Activated CD4-positive, alpha-beta T cell treated with anti-CD3 and anti-CD28 coated beads, Interleukin-2, amount 50 U/mL, for 24 hours (primary cell): Measurements from ENCODE around the gene TUBB3.
"Not testable (repeated sequence)": the region's sequence is repeated elsewhere in the genome, so short reads cannot be mapped to it uniquely, and the experiment has no call there.

Experiments
- DNase-seq, 2 donors: peaks; one replicate each; pipeline ENCODE4 v3.0.0-alpha.2; 2020; ENCODE audit warnings: low read depth in 1 of 2, low spot score in 1 of 2

The TUBB3 gene

GRCh38 chr16:89922884-89923639 is at the start of gene TUBB3:
Gene TUBB3, plus strand, starts transcription at chr16:89923342. Its CDS starts 60 bp downstream, at chr16:89923402.
- DNase-seq: no peak

GRCh38 chr16:89873972-89874689 is 49.0 kb upstream of the TUBB3 start:
- peak; percentile 92 to 97 for DNase-seq

- DNase-seq: not testable (repeated sequence)
Observed at GRCh38 chr16:89879123-89879522, 44.0 kb upstream of the TUBB3 start.

DNA sequence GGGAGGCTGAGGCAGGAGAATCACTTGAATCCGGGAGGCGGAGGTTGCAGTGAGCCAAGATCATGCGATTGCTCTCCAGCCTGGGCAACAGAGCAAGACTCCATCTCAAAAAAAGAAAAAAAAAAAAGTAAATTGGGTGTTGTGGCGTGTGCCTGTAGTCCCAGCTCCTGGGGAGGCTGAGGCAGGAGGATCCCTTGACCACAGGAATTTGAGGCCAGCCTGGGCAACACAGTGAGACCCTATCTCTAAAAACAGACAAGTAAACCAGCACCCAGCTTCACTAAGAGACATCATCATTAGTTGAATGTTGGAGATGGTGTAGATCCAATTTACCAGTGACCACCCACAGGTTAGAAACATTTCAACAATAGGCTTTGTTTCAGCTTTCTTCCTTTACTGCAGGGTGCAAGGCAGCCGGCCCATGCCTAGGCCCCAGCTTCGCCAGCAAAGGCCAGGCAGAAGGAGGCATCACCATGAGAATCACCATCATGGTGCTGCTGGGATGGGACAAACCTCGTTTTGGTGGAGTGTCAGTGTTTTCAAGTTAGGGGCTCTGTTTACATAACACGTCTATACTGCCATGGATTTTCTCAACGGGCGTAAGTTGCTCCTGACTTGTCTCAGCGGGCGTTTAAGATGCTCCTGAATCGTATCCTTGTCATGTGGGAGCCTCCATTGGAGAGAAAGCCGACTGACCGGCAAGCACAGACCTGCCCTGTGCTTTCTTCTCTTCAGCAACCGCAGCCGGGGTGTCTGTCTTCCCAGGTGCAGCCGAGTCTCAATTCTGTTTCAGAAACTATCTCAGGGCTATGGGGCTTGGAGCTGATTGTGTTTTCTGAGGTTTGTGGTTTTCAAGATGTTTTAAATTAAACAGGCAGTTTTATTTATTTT is 42.4 kb upstream of the TUBB3 start:
- no peak for DNase-seq

- no peak for DNase-seq
Observed at GRCh38 chr16:89881368-89881730, 41.8 kb upstream of the TUBB3 start.

DNA sequence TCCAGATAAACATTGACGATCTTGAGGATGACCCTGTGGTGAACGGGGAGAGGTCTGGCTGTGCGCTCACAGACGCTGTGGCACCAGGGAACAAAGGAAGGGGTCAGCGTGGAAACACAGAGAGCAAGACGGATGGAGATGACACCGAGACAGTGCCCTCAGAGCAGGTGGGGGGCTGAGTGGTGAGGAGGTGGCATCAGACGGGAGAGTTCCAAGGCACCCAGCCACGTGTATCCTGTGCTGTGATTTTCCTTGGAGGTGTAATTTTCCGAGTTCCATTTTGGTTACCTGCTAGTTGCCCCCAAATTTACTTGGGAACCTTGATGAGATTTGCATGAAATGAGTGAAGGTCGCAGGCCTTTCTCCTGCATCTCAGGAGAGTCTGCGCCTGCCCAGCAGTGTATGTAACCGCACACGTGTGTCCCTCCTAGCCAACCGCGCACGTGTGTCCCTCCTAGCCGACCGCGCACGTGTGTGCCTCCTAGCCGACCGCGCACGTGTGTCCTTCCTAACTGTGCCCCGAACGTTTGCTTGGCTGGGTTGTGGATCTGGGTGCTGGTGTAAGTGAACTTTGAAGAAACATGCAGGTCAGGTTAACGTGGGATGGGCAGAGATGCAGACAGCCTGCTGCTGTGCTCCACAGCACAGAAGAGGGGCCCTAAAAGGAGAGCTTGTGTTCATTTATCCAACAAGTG is 39.6 kb upstream of the TUBB3 start:
- no peak for DNase-seq

GRCh38 chr16:89884041-89884421 is 39.1 kb upstream of the TUBB3 start:
- no peak for DNase-seq

GRCh38 chr16:89887243-89887642 is 35.9 kb upstream of the TUBB3 start:
- no peak for DNase-seq

DNA sequence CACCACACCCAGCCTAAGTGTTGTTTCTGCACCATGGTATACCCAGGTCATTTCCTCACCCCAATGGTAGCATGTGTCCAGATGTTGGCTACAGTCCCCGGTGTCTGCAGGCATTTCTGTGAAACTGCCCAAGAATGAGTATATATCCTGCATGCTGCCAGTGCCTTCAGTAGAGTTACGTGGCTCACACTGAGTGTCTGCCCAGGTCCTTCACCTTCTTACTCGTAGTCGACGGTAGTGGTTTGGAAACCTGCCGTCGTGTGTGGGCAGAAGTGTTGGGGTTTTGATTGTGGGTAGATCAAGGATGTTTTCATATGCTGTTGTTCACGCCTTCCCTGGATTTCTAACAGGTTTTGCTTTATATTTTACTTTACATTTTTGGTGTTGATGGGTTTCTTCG is 32.9 kb upstream of the TUBB3 start:
- no peak for DNase-seq

- DNase-seq: no peak
Observed at GRCh38 chr16:89890886-89891657, 32.1 kb upstream of the TUBB3 start.

DNA sequence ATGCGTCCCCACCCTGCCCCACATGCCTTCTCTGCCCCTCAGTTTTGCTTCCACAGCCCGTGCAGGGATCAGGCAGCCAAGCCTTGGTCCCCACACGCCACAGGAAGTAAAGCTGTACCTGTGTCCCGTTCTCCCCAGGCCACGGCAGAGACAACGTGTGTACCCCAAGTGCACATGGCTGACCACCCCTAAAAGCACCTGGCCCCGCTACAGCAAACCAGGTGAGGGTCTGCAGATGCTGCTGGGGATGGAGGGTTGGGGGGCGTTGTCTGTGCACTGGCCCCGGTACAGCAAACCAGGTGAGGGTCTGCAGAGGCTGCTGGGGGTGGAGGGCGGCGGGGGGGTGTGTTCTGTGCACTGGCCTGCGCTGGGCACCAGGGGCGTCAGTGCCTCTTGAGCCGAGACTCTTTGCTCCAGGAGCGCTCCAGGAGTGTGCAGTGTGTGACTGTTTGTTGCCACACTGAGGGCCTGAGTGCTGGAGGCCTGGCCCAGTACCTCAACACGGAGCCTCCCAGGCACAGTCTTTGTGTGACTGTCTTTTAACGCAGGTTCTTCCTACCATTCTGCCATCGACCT is 31.0 kb upstream of the TUBB3 start:
- no peak for DNase-seq

- DNase-seq: no peak
Observed at GRCh38 chr16:89892635-89893034, 30.5 kb upstream of the TUBB3 start.

DNA sequence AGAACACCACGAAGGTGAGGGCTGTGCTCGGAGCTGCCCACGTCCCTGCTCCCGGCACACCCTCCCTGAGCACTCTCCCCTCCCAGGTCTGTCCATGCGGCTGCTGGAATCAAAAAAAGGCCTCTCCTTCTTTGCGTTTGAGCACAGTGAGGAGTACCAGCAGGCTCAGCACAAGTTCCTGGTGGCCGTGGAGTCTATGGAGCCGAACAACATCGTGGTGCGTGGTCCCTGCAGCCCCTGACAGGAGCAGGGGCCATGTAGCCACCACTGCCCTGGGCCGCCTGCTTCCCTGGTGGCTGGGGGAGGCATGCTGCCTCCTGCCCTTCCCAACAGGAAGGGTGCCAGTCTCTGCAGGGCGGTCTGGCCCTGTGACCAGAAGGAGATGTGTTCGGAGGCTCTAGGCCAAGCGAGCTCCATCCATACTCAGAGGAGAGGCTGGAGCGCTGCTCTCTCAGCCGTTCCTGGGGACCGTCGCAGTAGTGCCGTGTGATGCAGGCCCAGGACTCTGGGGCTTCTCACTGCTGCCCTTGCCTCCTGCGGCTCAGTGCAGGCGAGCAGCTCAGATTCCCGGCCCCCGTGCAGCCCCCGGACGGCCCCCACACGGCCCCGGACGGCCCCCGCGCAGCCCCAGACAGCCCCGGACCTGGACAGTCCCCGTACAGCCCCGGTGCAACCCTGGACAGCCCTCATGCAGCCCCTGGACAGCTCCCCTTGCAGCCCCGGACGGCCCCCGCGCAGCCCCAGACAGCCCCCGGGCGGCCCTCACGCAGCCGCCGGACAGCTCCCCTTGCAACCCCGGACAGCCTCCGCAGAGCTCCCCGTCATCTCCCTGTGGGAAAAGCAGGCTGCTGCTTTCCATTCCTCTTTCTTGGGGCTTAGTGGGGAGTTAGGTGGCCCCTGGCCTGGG is 29.2 kb upstream of the TUBB3 start:
- DNase-seq: no peak

GRCh38 chr16:89895482-89896250 is 27.5 kb upstream of the TUBB3 start:
- no peak for DNase-seq

GRCh38 chr16:89897204-89897603 is 25.9 kb upstream of the TUBB3 start:
- DNase-seq: no peak

- no peak for DNase-seq
Observed at GRCh38 chr16:89898201-89898967, 24.8 kb upstream of the TUBB3 start.

DNA sequence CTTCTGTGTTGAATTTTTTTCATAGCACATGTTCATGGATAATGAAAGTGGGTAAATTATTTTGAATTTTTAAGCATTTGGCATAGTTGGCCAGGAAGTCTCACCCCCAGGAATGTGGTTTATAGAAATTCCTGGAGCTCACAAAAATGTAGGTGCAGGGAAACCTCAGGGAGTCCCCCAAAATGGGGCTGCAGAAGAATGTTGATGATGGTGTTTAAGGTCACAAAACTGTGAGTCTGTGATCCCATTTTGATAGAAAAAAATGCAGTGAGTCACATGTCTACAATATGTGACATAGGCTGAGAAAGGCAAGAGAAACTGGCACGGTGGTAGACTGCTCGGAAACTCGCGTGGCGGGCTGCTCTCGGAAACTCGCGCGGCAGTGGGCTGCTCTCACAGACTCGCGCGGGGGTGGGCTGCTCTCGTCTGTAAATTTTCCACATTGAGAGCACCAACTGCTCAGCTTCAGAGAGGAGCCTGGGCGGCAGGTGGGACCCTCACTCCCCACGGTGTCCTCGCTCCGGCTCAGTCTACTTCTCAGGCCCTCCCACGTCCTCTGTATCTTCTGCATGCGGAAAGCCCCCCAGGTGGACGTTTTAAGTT is 23.2 kb upstream of the TUBB3 start:
- no peak for DNase-seq
